Omental fat pad (tissue), 4 donors: ENCODE measurements around the gene RAB3IL1. TPM values are rescaled to one million over a fixed set of nuclear protein-coding genes. Genes with fewer than 3 reads are reported as not detected.

ENCODE experiments used
- ATAC-seq: fragments of 150-250 bp; one replicate; pipeline ENCODE4 v1.9.1; 2016; ENCODE audit warnings: mild to moderate bottlenecking, moderate library complexity; ENCODE audit not compliant: low FRiP score
- DNase-seq: peaks from one replicate; pipeline ENCODE4 v3.0.0-alpha.2; 2019; ENCODE audit warnings: low spot score
- total RNA-seq, 4 donors: library from RNA; depleted of rRNA; stranded (reverse); fragments of >200 nt; gene quantifications; one replicate each; pipeline ENCODE4 v1.1.0, GENCODE V29; 2016
- TF ChIP-seq, protein P1 (sequence below), 3 donors: fragments of 450-650 bp; IDR thresholded peaks; one replicate each; pipeline ENCODE4 v1.5.1; 2016 to 2017; ENCODE audit warnings: antibody characterized with exemption in 3 of 3, mild to moderate bottlenecking in 3 of 3, moderate library complexity in 2 of 3

The RAB3IL1 gene
- total RNA-seq, 4 donors from 2014 or later = 18.5 to 37.8 (median 25.4) TPM

DNA sequence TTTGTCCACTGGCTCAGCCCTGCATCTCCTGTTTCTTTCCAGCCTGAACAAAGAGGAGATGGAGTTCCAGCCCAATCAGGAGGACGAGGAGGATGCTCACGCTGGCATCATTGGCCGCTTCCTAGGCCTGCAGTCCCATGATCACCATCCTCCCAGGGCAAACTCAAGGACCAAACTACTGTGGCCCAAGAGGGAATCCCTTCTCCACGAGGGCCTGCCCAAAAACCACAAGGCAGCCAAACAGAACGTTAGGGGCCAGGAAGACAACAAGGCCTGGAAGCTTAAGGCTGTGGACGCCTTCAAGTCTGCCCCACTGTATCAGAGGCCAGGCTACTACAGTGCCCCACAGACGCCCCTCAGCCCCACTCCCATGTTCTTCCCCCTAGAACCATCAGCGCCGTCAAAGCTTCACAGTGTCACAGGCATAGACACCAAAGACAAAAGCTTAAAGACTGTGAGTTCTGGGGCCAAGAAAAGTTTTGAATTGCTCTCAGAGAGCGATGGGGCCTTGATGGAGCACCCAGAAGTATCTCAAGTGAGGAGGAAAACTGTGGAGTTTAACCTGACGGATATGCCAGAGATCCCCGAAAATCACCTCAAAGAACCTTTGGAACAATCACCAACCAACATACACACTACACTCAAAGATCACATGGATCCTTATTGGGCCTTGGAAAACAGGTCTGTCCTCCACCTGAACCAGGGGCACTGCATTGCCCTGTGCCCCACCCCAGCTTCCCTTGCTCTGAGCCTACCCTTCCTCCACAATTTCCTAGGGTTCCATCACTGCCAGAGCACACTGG, 45.0 kb upstream of the RAB3IL1 start:
- ATAC-seq (peak; percentile 6), DNase-seq (no peak)
- TF ChIP-seq, protein P1, sequence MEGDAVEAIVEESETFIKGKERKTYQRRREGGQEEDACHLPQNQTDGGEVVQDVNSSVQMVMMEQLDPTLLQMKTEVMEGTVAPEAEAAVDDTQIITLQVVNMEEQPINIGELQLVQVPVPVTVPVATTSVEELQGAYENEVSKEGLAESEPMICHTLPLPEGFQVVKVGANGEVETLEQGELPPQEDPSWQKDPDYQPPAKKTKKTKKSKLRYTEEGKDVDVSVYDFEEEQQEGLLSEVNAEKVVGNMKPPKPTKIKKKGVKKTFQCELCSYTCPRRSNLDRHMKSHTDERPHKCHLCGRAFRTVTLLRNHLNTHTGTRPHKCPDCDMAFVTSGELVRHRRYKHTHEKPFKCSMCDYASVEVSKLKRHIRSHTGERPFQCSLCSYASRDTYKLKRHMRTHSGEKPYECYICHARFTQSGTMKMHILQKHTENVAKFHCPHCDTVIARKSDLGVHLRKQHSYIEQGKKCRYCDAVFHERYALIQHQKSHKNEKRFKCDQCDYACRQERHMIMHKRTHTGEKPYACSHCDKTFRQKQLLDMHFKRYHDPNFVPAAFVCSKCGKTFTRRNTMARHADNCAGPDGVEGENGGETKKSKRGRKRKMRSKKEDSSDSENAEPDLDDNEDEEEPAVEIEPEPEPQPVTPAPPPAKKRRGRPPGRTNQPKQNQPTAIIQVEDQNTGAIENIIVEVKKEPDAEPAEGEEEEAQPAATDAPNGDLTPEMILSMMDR (IDR thresholded peaks at IDR 0.05) = no peak

DNA sequence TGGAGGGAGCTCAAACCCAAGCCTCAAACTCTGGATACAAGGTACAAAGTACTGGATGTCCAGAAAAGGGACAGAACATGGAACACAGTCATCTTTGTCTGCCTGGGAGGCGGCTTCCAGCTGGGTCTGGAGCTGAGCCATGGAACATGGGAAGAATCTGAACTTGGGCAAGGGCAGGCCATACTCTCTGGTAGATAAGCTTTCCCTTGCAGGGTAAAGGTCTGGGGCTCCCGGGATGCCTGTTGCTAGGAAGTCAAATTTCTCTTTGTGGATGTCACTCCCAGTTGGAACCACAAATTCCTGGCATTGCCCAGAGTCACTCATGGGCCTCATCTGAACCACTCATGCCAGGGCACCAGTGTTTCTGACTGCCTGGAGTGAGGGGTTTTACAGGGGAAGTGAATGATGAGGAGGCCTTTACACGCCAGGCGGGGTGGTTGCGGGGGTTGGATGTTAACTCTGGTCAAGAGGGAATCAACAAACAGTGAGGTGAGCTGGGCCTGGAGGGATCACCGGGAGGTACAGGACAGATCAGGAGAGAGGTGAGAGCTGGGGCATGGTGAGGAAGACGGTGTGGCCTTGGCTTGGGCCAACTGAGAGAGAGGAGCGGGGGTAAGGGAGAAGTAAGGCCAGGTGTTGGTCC, 44.3 kb upstream of the RAB3IL1 start:
- TF ChIP-seq, protein P1 (IDR thresholded peaks at IDR 0.05) = no peak
- ATAC-seq (peak; percentile 20), DNase-seq (no peak)

DNA sequence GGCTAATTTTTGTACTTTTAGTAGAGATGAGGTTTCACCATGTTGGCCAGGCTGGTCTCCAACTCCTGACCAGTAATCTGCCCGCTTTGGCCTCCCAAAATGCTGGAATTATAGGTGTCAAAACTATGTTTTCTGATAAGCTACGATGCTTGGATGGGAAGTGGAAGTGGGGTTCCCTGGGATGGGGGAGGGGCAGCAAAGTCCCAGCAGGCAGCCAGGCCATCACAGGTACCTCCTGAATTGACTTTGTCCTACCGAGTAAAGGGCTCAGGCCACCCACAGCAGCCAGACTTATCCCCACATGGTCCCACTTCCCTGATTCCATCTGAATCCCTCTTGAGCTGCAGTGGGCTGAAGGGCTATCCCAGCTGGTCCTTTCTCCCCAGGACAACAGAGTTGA, 43.2 kb upstream of the RAB3IL1 start:
- ATAC-seq = no peak
- no peak for DNase-seq
- TF ChIP-seq, protein P1 (IDR thresholded peaks at IDR 0.05) = no peak

DNA sequence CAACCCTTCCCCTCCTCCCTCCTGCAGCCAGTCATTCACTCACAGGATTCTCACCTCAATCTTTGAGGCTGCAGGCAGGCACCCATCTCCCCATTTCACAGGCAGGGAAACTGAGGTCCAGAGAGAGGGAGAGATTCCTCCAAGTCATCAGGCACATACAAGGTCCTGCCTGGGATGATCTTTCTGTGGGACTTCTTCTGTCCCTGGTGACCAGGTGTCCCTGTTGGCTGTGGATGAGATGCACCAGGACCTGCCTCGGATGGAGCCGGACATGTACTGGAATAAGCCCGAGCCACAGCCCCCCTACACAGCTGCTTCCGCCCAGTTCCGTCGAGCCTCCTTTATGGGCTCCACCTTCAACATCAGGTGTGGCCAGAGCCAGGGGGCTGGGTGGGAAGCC, 42.3 kb upstream of the RAB3IL1 start:
- TF ChIP-seq, protein P1 (IDR thresholded peaks at IDR 0.05) = no peak
- no peak for ATAC-seq
- no peak for DNase-seq

DNA sequence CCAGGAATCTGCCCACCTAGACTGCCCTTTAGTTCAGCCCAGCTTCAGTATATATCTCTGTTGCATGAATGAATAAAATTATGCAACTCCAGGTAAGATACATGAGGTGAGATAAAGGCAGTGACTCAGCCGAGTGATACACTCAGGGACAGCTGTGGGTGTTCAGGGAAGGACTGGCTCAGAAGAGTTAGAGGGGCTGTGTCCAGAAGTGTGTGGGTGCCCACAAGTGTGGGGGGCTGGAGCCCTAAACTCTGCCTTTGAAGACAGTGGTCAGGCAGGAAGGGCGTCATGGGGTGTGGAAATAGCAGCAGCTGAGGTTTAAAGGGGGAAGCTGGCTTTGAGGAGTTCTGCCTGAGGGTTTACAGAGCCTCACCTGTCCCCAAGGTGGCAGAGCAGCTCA, 41.7 kb upstream of the RAB3IL1 start:
- TF ChIP-seq, protein P1 (IDR thresholded peaks at IDR 0.05) = no peak
- ATAC-seq (no peak), DNase-seq (no peak)

DNA sequence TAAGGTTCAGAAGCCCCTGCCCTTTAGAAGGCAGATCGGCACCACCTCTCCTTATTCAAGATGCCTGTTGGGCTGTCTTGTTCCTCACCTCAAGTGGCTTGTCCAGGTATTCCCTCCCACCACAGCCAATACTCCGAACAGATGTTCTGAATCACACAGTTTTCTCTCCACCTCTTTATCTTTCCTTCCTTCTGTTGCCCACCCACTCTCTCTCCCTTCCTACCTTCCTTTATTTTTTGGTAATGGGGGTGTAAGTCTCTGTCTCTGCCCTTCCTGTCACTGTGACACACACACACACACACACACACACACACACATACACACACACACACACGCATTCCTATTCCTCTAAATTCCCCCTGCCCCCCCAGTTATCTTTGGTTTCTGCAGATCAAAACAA, 41.2 kb upstream of the RAB3IL1 start:
- DNase-seq (no peak), ATAC-seq (no peak)
- TF ChIP-seq, protein P1 (IDR thresholded peaks at IDR 0.05) = no peak
